OCI-LY7 (cell line): ENCODE results near the gene CYB561D1. TPM values are rescaled to one million over a fixed set of nuclear protein-coding genes. Genes with fewer than 3 reads are reported as not detected.

ENCODE experiments used
- BruUV-seq: library from RNA; stranded (reverse); fragments of 400-500 nt; replicated peaks from 2 replicates; lab custom pipeline; 2021; lab: Mats Ljungman, UMichigan
- CTCF ChIA-PET: fragments of 300-600 bp; sonication (Branson Sonifier 250); formaldehyde crosslinking; loops from one replicate; lab custom pipeline; 2022; ENCODE audit warnings: antibody characterized with exemption; ENCODE audit not compliant: unreplicated experiment; lab: Charles Lee
- POLR2A ChIA-PET: fragments of 300-600 bp; sonication (Branson Sonifier 250); formaldehyde crosslinking; loops from one replicate; lab custom pipeline; 2022; ENCODE audit warnings: antibody characterized with exemption; lab: Charles Lee
- DNase-seq: peaks from one replicate; pipeline ENCODE4 v3.0.0-alpha.2; 2015; ENCODE audit warnings: low spot score
- H2AFZ ChIP-seq: fragments of 200-600 bp; sonication (generic), shearing (Covaris generic); 2 replicates; pipeline ENCODE4 v1.6.1; 2014; ENCODE audit warnings: mild to moderate bottlenecking, antibody characterized with exemption, low read length, moderate library complexity
- H3K27ac ChIP-seq: fragments of 200-600 bp; sonication (generic); 2 replicates; pipeline ENCODE4 v1.5.1; 2014; ENCODE audit warnings: mixed run types, low read depth, mild to moderate bottlenecking, moderate library complexity, low read length, inconsistent platforms; ENCODE audit not compliant: poor library complexity, severe bottlenecking
- H3K36me3 ChIP-seq: fragments of 200-600 bp; sonication (generic); 2 replicates; pipeline ENCODE4 v1.6.1; 2014; ENCODE audit warnings: mild to moderate bottlenecking, antibody characterized with exemption, low read length, moderate library complexity, mixed read lengths; ENCODE audit not compliant: insufficient read depth
- H3K4me1 ChIP-seq: fragments of 200-600 bp; sonication (generic); 2 replicates; pipeline ENCODE4 v1.5.1; 2014; ENCODE audit warnings: mild to moderate bottlenecking, low read length; ENCODE audit not compliant: insufficient read depth, poor library complexity, severe bottlenecking
- H3K4me2 ChIP-seq: fragments of 200-600 bp; sonication (generic); 2 replicates; pipeline ENCODE4 v1.6.1; 2014; ENCODE audit warnings: mild to moderate bottlenecking, low read length
- H3K4me3 ChIP-seq: fragments of 200-600 bp; sonication (generic); 2 replicates; pipeline ENCODE4 v1.5.1; 2014; ENCODE audit warnings: mild to moderate bottlenecking, low read depth, low read length; ENCODE audit not compliant: poor library complexity, severe bottlenecking
- H3K79me2 ChIP-seq: fragments of 200-600 bp; sonication (generic); 2 replicates; pipeline ENCODE4 v1.6.1; 2016; ENCODE audit warnings: low read depth, mild to moderate bottlenecking, low read length, moderate library complexity, mixed read lengths; ENCODE audit not compliant: insufficient read depth
- H3K9me2 ChIP-seq: fragments of 200-600 bp; sonication (generic); 2 replicates; pipeline ENCODE4 v1.6.1; 2016; ENCODE audit warnings: mild to moderate bottlenecking, low read length, mixed read lengths; ENCODE audit not compliant: insufficient read depth
- H3K9me3 ChIP-seq: fragments of 200-600 bp; sonication (generic); 2 replicates; pipeline ENCODE4 v1.6.1; 2014; ENCODE audit warnings: mild to moderate bottlenecking, mixed run types, low read length, mixed read lengths
- H4K20me1 ChIP-seq: fragments of 200-600 bp; sonication (generic); 2 replicates; pipeline ENCODE4 v1.6.1; 2014; ENCODE audit warnings: mild to moderate bottlenecking, antibody characterized with exemption, low read length, moderate library complexity, mixed read lengths; ENCODE audit not compliant: insufficient read depth
- CTCF ChIP-seq: fragments of 200-600 bp; sonication (generic); conservative IDR thresholded peaks from 2 replicates; pipeline ENCODE4 v1.5.1; 2014; ENCODE audit warnings: mild to moderate bottlenecking, antibody characterized with exemption, low read length, moderate library complexity, mixed read lengths
- EZH2phosphoT487 ChIP-seq: fragments of 200-600 bp; sonication (generic); IDR thresholded peaks from 2 replicates; pipeline ENCODE4 v1.6.1; 2018; ENCODE audit warnings: low read depth, borderline replicate concordance, mild to moderate bottlenecking, mixed run types, antibody characterized with exemption, low read length, moderate library complexity, mixed read lengths
- intact Hi-C: fragments of 100-400 bp; cut with micrococcal nuclease; formaldehyde crosslinking; loops from one replicate; pipeline ENCODE4 v1.10.0; 2022; ENCODE audit not compliant: unreplicated experiment
- total RNA-seq, 2 experiments: library from RNA; depleted of rRNA in 1 of 2; stranded (reverse); fragments of >200 nt in 1 of 2; shearing (Covaris generic) in 1 of 2; gene quantifications; 2 replicates each; pipeline ENCODE4 v1.2.3, GENCODE V29; 2014 to 2022

Gene CYB561D1
- total RNA-seq, 2 experiments from 2014 or later: 6.2 to 10.5 TPM

- POLR2A ChIA-PET: interaction anchor here (0.6 to 1.2 kb wide), 2 partner anchors 30 to 96 kb away, joined by 3 to 4 read pairs; no protein-coding TSS in a partner anchor
- CTCF ChIA-PET: interaction anchor here (0.9 kb wide), 1 partner anchor 12 kb away, joined by 4 read pairs; no protein-coding TSS in a partner anchor
- TF ChIP-seq EZH2phosphoT487 (no peak), CTCF (no peak)
- no peak for DNase-seq
- Histone ChIP-seq H3K9me3 (no peaks in the 10 kb centered on the region), H3K4me2 (no peak overlapping the region), H3K36me3 (no peaks in the 10 kb centered on the region), H3K79me2 (peaks cover 17% of the 10 kb centered on the region; the same call in 1 of the 2 replicates), H3K4me3 (no peak overlapping the region), H4K20me1 (peaks cover 2% of the 10 kb centered on the region; the same call in 1 of the 2 replicates), H2AFZ (no peak overlapping the region), H3K27ac (no peak overlapping the region), H3K4me1 (peaks cover 14% of the 10 kb centered on the region), H3K9me2 (no peaks in the 10 kb centered on the region)
- BruUV-seq: no TSS peak
- intact Hi-C loops: no loop called here
Measured at GRCh38 chr1:109543988-109544735, 50.3 kb downstream of the CYB561D1 start.

- peak; percentile 91 for DNase-seq
- H3K4me2 ChIP-seq: peak overlapping the region; percentile 95
- peak overlapping the region; percentile 89 for H2AFZ ChIP-seq
- peak overlapping the region; percentile 79 for H3K27ac ChIP-seq
- ChIA-PET POLR2A (interaction anchor here (0.6 to 1.5 kb wide), 3 partner anchors 78 to 290 kb away, joined by 3 to 6 read pairs (median 5); no protein-coding TSS in a partner anchor), CTCF (interaction anchor here (0.5 to 1.5 kb wide), 7 partner anchors 40 to 438 kb away, joined by 3 to 14 read pairs (median 5); partner anchors contain the start of gene AHCYL1)
- TF ChIP-seq EZH2phosphoT487 (no peak), CTCF (peak; percentile 96)
- peaks cover 14% of the 10 kb centered on the region for H4K20me1 ChIP-seq
- H3K36me3 ChIP-seq: peaks cover 6% of the 10 kb centered on the region
- no peaks in the 10 kb centered on the region for H3K9me3 ChIP-seq
- peaks cover 25% of the 10 kb centered on the region for H3K4me1 ChIP-seq
- peak overlapping the region; percentile 85 for H3K4me3 ChIP-seq
- BruUV-seq: no TSS peak
- intact Hi-C loops: loop anchor here (1.0 to 2.0 kb wide), 4 partner anchors 74 to 438 kb away; partner anchors contain the start of gene AHCYL1
- peaks cover 40% of the 10 kb centered on the region for H3K79me2 ChIP-seq
- H3K9me2 ChIP-seq: no peaks in the 10 kb centered on the region
Measured at GRCh38 chr1:109546311-109547109, 52.6 kb downstream of the CYB561D1 start.
